Skin epidermis (tissue), 12 donors: ENCODE measurements around the gene ILK.

Experiments
- H3K27ac ChIP-seq, 21 experiments: fragments of 200-600 bp; sonication (generic) in 11 of 21; one replicate each; pipeline ENCODE4 v1.5.0; 2020; ENCODE audit warnings: mild to moderate bottlenecking in 3 of 21, inconsistent platforms in 2 of 21, moderate library complexity in 2 of 21
- H3K4me3 ChIP-seq, 7 experiments: fragments of 200-600 bp; sonication (generic) in 2 of 7; one replicate each; pipeline ENCODE4 v1.5.0; 2020; ENCODE audit warnings: inconsistent platforms in 2 of 7, mild to moderate bottlenecking in 2 of 7, moderate library complexity in 1 of 7

ILK gene

DNA sequence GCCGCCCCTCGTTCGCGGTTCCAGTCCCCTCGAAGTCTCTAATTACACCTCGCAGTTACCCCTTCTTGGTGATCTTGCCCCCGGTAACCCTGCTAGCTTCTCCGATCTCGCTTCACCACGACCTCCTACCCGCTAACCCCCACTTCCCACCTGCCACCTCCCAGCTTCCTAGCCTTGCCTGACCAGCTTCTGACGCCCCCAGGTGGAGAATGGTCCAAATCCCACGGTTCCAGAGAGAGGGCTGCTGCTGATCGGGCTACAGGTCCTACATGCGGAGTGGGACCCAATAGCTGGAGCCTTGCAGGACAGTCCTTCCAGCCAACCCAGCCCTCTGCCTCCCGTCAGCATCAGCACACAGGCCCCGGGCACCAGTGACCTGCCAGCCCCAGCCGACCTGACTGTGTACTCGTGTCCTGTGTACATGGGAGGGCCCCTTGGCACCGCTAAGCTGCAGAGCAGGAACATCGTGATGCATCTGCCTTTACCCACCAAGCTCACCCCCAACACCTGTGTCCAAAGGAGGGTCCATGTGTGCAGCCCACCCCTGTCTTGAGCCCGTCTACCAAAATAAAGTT lies 32.1 kb upstream of the ILK start:
- H3K4me3 ChIP-seq = no peak overlapping the region
- H3K27ac ChIP-seq = no peak overlapping the region

DNA sequence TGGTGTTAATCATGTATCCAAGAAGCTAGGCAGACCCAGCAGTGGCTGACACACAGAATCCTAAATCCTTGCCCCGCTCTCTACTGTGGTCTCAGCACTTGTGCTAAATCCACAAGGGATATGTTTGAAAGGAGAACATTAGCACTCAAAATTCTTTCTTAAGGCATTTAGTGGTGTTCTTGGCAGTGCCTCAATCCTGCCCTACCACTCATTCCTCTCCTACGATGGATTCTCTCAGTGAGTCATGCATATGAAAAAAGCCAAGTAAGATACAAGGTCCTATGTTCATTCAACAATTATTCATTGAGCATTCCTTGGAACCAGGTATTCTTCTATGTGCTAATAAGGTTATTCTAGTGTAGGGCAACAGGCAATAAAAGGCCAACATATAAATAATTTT lies 31.4 kb upstream of the ILK start:
- Histone ChIP-seq H3K4me3 (no peak overlapping the region), H3K27ac (no peak overlapping the region)

DNA sequence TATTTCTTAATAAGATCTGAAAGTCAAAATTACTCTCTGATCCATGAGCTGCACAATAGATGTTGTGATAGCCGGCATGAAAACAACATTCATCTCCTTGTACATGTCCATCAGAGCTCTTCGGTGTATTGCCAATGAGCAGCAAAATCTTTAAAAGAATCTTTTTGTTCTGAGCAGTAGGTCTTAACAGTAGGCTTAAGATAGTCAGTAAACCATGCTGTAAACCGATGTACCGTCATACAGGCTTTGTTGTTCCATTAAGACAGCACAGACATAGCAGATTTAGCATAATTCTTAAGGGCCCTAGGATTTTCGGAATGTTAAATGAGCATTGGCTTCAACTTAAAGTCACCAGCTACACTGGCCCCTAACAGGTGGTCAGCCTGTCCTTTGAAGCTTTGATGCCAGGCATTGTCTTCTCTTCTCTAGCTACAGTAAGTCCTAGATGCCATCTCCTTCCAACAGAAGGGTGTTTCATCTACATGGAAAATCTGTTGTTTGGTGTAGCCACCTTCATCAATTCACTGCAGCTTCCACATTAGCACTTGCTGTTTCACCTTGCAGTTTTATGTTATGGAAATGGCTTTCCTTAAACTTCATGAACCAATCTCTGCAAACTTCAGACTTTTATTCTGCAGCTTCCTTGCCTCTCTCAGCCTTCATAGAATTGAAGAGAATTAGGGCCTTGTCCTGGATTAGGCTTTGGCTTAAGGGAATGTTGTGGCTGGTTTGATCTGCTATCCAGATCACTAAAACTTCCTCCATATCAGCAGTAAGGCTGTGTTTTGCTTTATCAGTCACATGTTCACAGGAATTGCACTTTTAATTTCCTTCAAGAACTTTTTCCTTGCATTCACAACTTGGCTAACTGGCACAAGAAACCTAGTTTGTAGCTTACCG lies 28.5 kb upstream of the ILK start:
- no peak overlapping the region for H3K4me3 ChIP-seq
- peak overlapping the region in 1 of 21 experiments; percentile 10 for H3K27ac ChIP-seq

DNA sequence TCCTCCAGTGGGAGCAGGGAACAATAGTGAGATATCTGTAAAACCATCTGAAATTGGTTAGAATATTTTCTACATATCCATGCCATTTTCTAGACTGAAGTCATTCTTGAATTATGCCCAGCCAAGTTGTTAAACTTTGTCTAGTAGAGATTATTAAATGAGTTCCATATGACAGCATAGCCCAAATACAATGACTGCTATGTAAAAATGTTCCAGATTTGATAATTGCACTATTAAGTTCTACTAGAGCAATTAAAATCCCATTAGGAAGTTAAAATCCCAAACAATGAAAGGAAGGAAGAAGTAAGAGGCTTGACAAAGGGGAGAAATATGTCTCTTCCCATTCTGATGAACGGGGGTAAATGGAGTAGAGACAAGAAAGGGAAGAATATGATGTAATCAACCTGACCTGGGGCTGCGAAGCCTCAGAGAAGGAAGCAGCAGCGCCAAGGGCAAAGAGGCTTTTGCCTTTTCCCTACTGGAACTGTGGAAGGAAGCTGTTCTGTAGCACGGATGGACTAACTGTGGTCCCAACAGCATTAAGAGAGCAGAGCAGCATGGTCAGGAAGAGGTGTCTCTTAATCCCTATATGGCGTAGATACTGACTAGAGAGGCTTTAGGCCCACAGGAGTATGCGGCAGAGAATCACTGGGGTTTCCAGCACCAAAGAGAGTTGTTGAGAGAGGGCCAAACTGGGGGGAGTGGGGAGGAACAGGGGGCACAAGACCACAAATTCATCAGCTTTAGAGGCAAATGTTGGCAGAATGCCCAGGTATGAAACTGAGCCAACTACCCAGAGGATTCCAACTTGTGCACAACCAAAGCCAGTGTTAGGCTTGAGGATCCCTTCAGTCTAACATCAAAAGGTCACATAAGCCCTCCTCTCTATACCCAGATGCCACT lies 26.9 kb upstream of the ILK start:
- Histone ChIP-seq H3K4me3 (no peak overlapping the region), H3K27ac (peak overlapping the region in 16 of 21 experiments; percentile 5 to 72 (median 36))

DNA sequence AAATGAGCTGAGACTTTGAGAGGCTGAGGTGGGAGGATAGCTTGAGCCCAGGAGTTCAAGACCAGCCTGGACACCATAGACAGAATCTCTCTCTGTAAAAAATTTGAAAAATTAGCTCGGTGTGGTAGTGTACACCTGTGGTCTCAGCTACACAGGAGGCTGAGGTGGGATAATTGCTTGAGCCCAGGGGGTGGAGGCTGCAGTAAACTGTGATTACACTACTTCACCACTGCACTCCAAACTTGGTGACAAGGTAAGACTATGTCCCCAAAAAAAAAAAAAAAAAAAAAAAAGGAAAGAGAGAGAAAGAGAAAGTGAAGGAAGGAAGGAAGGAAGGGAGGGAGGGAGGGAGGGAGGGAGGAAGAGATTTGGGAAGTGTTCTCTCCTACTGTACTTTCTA lies 25.4 kb upstream of the ILK start:
- H3K27ac ChIP-seq = no peak overlapping the region
- no peak overlapping the region for H3K4me3 ChIP-seq

DNA sequence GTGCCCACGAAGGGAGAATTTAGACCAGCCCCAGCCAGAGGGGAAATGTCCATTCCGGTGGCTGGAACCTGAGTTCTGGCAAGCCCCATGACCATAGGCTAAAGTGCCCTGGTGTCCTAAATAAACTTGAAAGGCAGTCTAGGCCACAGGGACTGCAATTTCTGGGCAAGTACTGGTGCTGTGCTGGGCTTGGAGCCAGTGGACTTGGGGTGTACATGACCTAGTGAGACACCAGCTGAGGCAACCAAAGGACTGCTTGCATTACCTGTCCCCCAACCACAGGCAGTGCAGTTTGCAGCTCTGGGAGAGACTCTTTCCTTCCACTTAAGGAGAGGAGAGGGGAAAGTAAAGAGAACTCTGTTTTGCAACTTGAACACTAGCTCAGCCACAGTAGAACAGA lies 23.9 kb upstream of the ILK start:
- no peak overlapping the region for H3K4me3 ChIP-seq
- H3K27ac ChIP-seq = no peak overlapping the region

DNA sequence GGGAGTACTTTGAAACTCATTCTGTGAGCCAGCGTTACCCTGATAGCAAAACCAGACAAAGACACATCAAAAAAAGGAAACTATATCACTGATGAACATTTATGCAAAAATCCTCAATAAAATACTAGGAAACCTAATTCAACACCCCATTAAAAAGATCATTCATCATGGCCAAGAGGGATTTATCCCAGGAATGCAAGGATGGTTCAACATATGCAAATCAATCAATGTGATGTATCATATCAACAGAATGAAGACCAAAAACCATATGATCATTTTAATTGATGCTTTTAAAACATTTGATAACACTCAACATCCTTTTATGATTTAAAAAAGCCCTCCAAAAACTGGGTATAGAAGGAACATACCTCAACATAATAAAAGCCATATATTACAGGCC lies 20.0 kb upstream of the ILK start:
- Histone ChIP-seq H3K4me3 (no peak overlapping the region), H3K27ac (no peak overlapping the region)

DNA sequence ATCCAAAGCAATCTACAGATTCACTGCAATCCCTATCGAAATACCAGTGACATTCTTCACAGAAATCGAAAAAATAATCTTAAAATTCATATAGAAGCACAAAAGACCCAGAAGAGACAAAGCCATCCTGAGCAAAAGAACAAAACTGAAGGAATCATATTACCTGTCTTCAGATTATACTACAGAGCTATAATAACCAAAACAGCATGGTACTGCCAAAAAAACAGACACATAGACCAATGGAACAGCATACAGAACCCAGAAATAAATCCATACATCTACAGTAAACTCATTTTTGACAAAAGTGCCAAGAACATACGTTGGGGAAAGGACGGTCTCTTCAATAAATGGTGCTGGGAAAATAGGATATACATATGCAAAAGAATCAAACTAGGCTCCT lies 19.0 kb upstream of the ILK start:
- Histone ChIP-seq H3K27ac (no peak overlapping the region), H3K4me3 (no peak overlapping the region)

DNA sequence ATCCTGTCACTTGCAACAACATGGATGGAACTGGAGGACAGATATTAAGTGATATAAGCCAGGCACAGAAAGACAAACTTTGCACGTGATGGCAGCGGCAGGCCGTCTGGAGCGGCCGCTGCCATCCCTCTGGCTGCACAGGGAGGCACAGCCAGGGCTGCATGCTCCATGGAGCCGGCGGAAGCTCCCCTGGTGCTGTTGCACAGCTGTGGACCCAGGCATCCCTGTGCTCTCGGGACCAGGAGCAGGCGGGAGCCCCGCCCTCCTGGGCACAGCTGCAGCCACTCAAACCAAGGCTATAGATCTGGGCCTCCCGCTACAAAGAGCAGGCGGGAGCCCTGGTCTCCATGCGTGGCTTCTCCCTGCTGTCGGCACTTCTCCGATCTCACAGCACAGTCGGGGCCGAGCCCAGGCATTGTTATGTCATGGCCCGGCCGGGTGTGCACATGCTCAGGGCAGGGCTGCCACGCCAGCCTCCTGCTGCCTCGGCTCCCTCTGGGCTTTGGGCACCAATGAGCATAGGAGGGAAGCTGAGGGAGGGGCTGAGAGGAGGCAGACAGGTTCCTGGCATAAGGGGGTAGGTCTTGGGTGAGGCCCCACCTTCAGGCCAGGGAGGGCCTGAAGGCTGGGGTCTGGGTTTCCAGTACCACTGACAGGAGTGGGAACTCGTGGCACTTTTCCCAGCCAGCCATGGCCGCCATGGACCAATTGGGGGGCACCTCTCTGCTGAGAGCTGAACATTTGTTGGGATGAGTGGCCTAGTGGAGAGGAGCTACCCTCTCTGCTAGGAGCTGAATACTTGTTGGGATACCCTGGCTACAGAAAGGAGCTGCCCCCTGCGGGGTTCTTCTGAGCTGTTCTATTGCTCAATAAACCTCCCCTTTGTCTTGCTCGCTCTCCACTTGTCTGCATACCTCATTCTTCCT lies 16.9 kb upstream of the ILK start:
- Histone ChIP-seq H3K4me3 (no peak overlapping the region), H3K27ac (peak overlapping the region in 1 of 21 experiments; percentile 2)

DNA sequence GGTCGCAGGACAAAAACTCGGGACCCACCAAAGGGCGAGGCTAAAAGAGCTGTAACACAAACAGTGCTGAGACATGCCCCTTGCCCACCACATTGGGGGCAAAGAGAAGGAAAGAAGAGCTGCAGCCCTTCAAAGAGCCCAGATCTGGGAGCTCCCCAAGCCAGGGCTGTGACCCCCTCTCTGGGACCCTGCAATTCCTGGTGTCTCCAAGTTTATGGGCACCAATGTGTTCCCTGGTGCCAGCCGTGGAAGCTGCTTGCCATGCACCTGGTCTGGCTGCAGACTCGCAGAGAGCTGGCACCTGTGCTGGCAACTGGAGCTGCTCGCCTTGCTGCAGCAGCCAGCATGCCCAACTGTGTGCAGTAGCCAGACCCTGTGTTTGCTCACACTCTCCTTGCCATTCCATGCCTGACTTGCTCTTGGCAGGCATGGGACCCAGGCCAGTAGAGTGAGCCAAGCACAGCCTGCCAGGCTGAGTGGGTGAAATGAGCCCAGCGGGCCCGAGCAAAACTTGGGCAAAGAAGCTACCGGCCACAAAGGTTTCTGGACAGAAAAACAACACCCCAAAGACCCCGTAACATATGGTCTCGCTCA lies 16.1 kb upstream of the ILK start:
- Histone ChIP-seq H3K27ac (no peak overlapping the region), H3K4me3 (no peak overlapping the region)

DNA sequence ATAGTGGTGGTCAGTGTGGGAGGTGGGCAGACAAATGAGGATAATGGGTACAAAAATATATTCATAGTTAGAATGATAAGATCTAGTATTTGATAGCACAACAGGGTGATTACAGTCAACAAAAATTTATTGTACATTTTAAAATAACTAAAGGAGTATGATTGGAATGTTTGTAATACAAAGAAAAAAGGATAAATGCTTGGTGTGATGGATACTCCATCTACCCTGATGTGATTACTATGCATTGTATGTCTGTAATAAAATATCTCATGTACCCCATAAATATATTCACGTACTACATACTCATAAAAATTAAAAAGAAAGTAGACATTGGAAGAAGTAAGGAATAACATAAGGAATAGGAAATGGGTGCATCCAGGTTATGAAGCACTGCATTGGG lies 15.6 kb upstream of the ILK start:
- Histone ChIP-seq H3K27ac (no peak overlapping the region), H3K4me3 (no peak overlapping the region)

DNA sequence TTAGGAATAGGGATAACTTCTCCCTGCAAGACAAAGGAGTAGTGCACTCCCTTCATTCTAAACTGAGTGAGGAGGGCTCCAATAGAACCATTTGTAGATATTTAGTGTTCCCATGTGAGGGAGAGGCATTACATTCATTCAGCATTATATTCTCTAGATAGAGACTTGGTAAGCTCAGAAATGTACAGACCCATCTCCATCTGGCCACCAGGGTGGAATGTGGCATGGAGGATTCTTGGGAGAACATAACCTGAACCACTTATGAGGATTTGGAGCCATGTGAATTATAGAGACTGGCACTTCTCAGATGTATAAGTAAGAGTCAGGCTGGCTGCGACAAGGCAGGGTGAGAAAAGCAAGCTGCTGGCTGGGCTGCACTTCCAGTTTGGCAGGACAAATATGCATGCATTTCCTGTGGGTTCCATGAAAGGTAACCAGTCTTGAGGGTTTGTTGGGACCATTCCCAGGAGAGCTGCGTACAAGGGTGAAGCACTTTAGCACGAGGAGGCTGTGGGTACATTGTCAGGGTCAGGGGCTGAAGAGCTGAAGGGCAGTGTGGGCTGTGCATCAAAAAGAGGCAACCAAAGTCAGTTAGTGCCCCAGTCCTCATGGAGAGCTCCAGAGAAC lies 9.3 kb upstream of the ILK start:
- H3K27ac ChIP-seq = no peak overlapping the region

DNA sequence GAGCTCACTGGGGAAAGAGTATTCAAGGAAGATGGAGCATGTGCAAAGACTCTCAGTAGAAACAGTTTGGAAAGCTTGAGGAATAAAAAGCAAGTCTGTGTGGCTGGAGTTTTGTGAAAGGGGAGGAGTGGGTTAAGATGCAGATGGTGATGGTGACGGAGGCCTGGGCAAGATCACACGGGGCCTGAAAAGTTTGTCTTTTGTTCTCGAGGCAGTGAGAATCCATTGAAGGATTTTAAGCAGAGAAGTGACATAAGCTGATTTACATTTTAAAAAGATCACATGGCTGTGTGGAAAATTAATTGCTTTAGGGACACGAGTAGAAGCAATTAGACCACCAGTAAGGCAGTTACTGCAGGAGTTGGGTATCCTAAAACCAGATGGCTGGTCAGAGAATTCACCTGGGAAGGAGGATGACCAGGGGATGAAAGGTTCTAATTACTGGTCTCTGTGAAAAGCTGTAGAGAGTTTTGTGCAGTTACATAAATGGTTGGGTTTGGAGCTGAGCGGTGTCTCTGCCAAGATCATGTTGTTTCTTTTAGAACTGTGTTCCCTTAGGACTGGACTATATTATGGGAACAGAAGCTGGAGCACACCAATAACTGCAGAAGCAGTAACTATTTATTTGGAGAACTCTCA lies 7.2 kb upstream of the ILK start:
- Histone ChIP-seq H3K27ac (peak overlapping the region in 2 of 21 experiments; percentile 10 to 38), H3K4me3 (no peak overlapping the region)

More for the DNA sequence above, 9.3 kb upstream of the ILK start:
- H3K4me3 ChIP-seq = no peak overlapping the region

DNA sequence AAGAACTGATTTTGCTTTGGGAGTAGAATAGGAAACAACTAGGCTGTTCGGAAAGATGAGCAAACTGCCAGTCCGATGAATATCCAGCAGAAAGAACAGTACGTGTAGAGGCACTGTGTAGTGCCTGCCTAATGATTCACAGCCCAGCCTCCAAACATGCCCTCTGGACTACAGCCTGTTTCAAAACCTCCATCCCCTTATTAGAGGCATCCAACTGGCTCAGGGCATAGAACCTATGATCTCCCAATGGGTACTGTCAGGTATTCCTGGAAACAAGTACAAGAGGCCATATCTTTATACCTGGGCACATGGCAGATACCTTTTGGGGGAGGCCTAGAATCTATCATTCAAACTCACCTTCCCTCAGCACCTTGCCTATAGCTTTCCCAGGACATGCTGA lies 5.0 kb upstream of the ILK start:
- no peak overlapping the region for H3K27ac ChIP-seq
- H3K4me3 ChIP-seq = no peak overlapping the region

DNA sequence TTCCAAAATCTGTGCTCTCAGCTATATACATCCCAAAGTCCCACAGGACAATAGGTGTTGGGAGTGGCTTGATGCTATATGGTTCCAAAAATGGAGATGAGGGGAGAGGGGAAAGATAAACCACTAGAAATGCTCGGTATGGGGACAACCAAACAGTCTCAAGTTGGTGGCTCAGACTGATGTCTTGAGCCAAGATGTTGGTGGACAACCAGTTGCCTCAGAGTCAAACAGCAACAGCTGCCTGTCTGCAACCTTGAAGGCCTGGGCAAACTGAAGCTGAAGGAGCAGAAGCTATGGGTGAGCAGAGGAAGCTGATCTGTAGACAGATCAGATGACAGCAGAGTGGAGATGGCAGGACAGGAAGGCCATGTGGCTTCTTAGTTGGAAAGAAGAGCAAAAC lies 4.1 kb upstream of the ILK start:
- H3K27ac ChIP-seq = no peak overlapping the region
- no peak overlapping the region for H3K4me3 ChIP-seq

DNA sequence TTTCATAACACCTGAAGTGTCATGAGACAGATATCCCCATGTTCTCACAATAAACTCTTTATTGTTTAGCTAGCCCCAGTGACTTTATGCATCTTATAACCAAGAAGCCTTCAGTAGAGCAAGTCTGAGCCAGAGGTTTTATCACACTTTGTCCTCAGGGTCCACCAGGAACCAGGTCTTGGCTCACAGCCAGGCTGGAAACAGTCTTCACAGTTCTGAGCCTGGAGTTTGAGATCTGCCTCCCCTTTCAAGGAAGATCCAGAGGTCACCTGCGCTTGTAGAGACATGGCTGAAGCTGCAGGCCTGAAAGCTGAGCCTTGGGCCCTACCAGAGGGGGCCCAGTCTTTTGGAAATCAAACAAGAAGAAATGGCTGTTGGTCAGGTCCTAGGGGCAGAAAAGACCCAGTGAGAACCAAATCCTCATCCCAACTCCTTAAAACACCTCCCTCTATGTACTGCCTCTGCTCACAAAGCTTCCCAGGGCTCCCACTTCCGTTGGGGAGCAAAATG lies 3.6 kb upstream of the ILK start:
- Histone ChIP-seq H3K27ac (no peak overlapping the region), H3K4me3 (no peak overlapping the region)

DNA sequence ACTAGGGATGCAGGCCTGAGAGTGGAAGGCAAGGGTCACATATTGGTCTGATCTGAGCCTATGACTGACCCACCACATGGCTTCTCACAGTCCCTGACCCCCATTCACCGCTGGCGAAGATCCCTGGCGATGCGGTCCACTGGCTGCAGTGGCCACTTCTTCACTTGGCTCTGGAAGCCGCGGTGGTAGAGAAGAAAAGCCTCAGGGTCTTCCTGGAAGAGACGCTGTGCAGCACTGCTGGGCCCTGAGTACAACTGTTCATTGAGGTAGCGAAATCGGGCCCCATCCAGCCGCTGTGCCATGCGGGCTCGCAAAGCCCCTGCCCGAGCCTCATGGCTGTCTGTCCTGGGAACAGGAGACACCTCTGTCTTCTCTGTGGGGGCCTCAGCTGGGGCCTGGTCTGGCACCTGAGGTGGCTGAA lies 2.5 kb upstream of the ILK start:
- no peak overlapping the region for H3K27ac ChIP-seq
- H3K4me3 ChIP-seq = no peak overlapping the region
